ENCODE data around the gene SLC16A8. TPM values are rescaled to one million over a fixed set of nuclear protein-coding genes. Genes with fewer than 3 reads are reported as not detected.

SLC16A8 gene
- total RNA-seq, 1 experiment from 2014 or later, result not detected

- no peak overlapping the region for H3K4me3 Mint-ChIP-seq (ENCODE audit: unreplicated experiment)
- ChIA-PET POLR2A (interaction anchor here (0.6 to 2.1 kb wide), 3 partner anchors 66 to 411 kb away, joined by 3 to 7 read pairs (median 3); partner anchors contain the start of gene PLA2G6), CTCF (interaction anchor here (0.8 to 5.1 kb wide), 12 partner anchors 8 to 114 kb away, joined by 3 to 32 read pairs (median 6); no protein-coding TSS in a partner anchor)
- no peaks in the 10 kb centered on the region for H3K9me3 Mint-ChIP-seq (ENCODE audit: unreplicated experiment)
- BruUV-seq (replicated peaks), result no TSS peak
- no peak for DNase-seq (ENCODE audit: unreplicated experiment)
- H3K4me1 Mint-ChIP-seq (ENCODE audit: insufficient read depth, unreplicated experiment), result peaks cover 5% of the 10 kb centered on the region
- H3K36me3 Mint-ChIP-seq (ENCODE audit: insufficient read depth, unreplicated experiment), result peaks cover 3% of the 10 kb centered on the region
- no peak overlapping the region for H3K27ac Mint-ChIP-seq (ENCODE audit: low read depth, unreplicated experiment)
- TF ChIP-seq, protein P1, sequence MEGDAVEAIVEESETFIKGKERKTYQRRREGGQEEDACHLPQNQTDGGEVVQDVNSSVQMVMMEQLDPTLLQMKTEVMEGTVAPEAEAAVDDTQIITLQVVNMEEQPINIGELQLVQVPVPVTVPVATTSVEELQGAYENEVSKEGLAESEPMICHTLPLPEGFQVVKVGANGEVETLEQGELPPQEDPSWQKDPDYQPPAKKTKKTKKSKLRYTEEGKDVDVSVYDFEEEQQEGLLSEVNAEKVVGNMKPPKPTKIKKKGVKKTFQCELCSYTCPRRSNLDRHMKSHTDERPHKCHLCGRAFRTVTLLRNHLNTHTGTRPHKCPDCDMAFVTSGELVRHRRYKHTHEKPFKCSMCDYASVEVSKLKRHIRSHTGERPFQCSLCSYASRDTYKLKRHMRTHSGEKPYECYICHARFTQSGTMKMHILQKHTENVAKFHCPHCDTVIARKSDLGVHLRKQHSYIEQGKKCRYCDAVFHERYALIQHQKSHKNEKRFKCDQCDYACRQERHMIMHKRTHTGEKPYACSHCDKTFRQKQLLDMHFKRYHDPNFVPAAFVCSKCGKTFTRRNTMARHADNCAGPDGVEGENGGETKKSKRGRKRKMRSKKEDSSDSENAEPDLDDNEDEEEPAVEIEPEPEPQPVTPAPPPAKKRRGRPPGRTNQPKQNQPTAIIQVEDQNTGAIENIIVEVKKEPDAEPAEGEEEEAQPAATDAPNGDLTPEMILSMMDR (IDR thresholded peaks at IDR 0.05; ENCODE audit: unreplicated experiment), result no peak
- intact Hi-C loops (cut with micrococcal nuclease), result loop anchor here (2.0 kb wide), 1 partner anchor 87 kb away; no protein-coding TSS in a partner anchor
- H3K27me3 Mint-ChIP-seq (ENCODE audit: insufficient read depth, unreplicated experiment), result no peaks in the 10 kb centered on the region
Measured at GRCh38 chr22:38115423-38116205, 31.6 kb upstream of the SLC16A8 start.

GRCh38 chr22:38114484-38115398, 30.8 kb upstream of the SLC16A8 start:
- H3K4me1 Mint-ChIP-seq (ENCODE audit: insufficient read depth, unreplicated experiment), result peaks cover 5% of the 10 kb centered on the region
- CTCF ChIA-PET, result interaction anchor here (0.5 to 5.1 kb wide), 39 partner anchors 9 to 1503 kb away, joined by 3 to 32 read pairs (median 4); partner anchors contain the start of gene MAFF
- H3K27ac Mint-ChIP-seq (ENCODE audit: low read depth, unreplicated experiment), result no peak overlapping the region
- intact Hi-C loops (cut with micrococcal nuclease), result loop anchor here (1.0 to 5.0 kb wide), 4 partner anchors 64 to 238 kb away; no protein-coding TSS in a partner anchor
- H3K9me3 Mint-ChIP-seq (ENCODE audit: unreplicated experiment), result no peaks in the 10 kb centered on the region
- DNase-seq (ENCODE audit: unreplicated experiment), result peak; percentile 76
- no TSS peak for BruUV-seq (replicated peaks)
- POLR2A ChIA-PET, result interaction anchor here (0.6 to 2.1 kb wide), 4 partner anchors 66 to 927 kb away, joined by 3 to 7 read pairs (median 4); partner anchors contain the start of gene PLA2G6
- no peak overlapping the region for H3K4me3 Mint-ChIP-seq (ENCODE audit: unreplicated experiment)
- H3K27me3 Mint-ChIP-seq (ENCODE audit: insufficient read depth, unreplicated experiment), result no peaks in the 10 kb centered on the region
- H3K36me3 Mint-ChIP-seq (ENCODE audit: insufficient read depth, unreplicated experiment), result no peaks in the 10 kb centered on the region
- TF ChIP-seq, protein P1 (IDR thresholded peaks at IDR 0.05; ENCODE audit: unreplicated experiment), result peak; percentile 81

- peaks cover 5% of the 10 kb centered on the region for H3K4me1 Mint-ChIP-seq (ENCODE audit: insufficient read depth, unreplicated experiment)
- BruUV-seq (replicated peaks), result no TSS peak
- intact Hi-C loops (cut with micrococcal nuclease), result loop anchor here (5.0 kb wide), 2 partner anchors 115 to 240 kb away; no protein-coding TSS in a partner anchor
- ChIA-PET POLR2A (interaction anchor here (0.8 kb wide), 2 partner anchors 12 to 90 kb away, joined by 3 read pairs; partner anchors contain the start of gene MAFF), CTCF (interaction anchor here (0.7 to 5.1 kb wide), 5 partner anchors 8 to 328 kb away, joined by 3 to 32 read pairs (median 3); no protein-coding TSS in a partner anchor)
- no peaks in the 10 kb centered on the region for H3K27me3 Mint-ChIP-seq (ENCODE audit: insufficient read depth, unreplicated experiment)
- no peaks in the 10 kb centered on the region for H3K36me3 Mint-ChIP-seq (ENCODE audit: insufficient read depth, unreplicated experiment)
- TF ChIP-seq, protein P1 (IDR thresholded peaks at IDR 0.05; ENCODE audit: unreplicated experiment), result no peak
- no peak overlapping the region for H3K27ac Mint-ChIP-seq (ENCODE audit: low read depth, unreplicated experiment)
- no peak overlapping the region for H3K4me3 Mint-ChIP-seq (ENCODE audit: unreplicated experiment)
- H3K9me3 Mint-ChIP-seq (ENCODE audit: unreplicated experiment), result no peaks in the 10 kb centered on the region
- no peak for DNase-seq (ENCODE audit: unreplicated experiment)
Measured at GRCh38 chr22:38112381-38112780, 28.4 kb upstream of the SLC16A8 start.

All from MCF 10A (cell line).